Activated naive CD8-positive, alpha-beta T cell treated with anti-CD3 and anti-CD28 coated beads, Interleukin-2, amount 10 ng/mL, durations not matched to agents 7 days and 5 days (primary cell): ENCODE data around the gene EXT2. TPM values are rescaled to one million over a fixed set of nuclear protein-coding genes. Genes with fewer than 3 reads are reported as not detected.

Experiments used
- ATAC-seq: fragments of 150-1000 bp; cut with Tn5 transposase; one replicate; pipeline ENCODE4 v1.10.0; 2021; ENCODE audit warnings: low read depth, moderate library complexity
- POLR2A ChIA-PET: fragments of 350-600 bp; sonication (Branson Sonifier 250); formaldehyde crosslinking; loops from one replicate; lab custom pipeline; 2021; ENCODE audit warnings: antibody characterized with exemption; lab: Charles Lee
- DNase-seq: peaks from one replicate; pipeline ENCODE4 v3.0.0; 2021
- H3K27ac Mint-ChIP-seq: one replicate; pipeline ENCODE4 v1.8.0; 2022; ENCODE audit warnings: mild to moderate bottlenecking, mixed read lengths
- H3K27me3 Mint-ChIP-seq: one replicate; pipeline ENCODE4 v1.8.0; 2022; ENCODE audit warnings: mild to moderate bottlenecking, moderate library complexity, mixed read lengths
- H3K36me3 Mint-ChIP-seq: one replicate; pipeline ENCODE4 v1.8.0; 2021; ENCODE audit warnings: mild to moderate bottlenecking, mixed read lengths
- H3K4me1 Mint-ChIP-seq: one replicate; pipeline ENCODE4 v1.8.0; 2021; ENCODE audit warnings: mixed read lengths
- H3K4me3 Mint-ChIP-seq: one replicate; pipeline ENCODE4 v1.8.0; 2022; ENCODE audit warnings: mild to moderate bottlenecking, moderate library complexity, mixed read lengths
- H3K9me3 Mint-ChIP-seq: one replicate; pipeline ENCODE4 v1.8.0; 2021; ENCODE audit warnings: mixed read lengths
- total RNA-seq, 2 experiments: library from RNA; stranded (reverse); gene quantifications; one replicate each; pipeline ENCODE4 v1.2.3, GENCODE V29; 2021

Gene EXT2
- total RNA-seq, 2 experiments from 2014 or later: 26.3 to 28.8 TPM

DNA sequence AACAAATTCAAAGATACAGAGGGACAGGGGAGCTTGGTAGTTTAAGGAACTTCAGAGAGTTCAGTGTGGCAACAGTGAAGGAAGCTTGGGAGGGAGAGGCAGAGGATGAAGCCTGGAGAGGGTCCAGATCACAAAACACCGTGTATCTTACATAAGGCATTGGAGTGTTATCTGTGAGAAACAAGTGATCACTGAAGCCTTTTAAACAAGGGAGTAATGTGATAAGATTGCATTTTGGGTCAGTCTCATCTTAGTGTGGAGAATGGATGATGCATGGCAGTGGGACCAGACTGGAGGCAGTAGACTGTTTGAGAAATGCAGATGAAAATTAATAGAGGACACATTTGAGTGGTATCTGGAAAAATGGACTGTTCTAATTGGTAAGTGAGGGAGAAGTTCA is 79.4 kb downstream of the EXT2 start:
- no peaks in the 10 kb centered on the region for H3K9me3 Mint-ChIP-seq
- ATAC-seq: no peak
- no peak overlapping the region for H3K27ac Mint-ChIP-seq
- POLR2A ChIA-PET: no interaction called here
- DNase-seq: no peak
- peaks cover 4% of the 10 kb centered on the region for H3K4me1 Mint-ChIP-seq
- H3K36me3 Mint-ChIP-seq: peaks cover 3% of the 10 kb centered on the region
- H3K4me3 Mint-ChIP-seq: no peak overlapping the region
- H3K27me3 Mint-ChIP-seq: no peaks in the 10 kb centered on the region

DNA sequence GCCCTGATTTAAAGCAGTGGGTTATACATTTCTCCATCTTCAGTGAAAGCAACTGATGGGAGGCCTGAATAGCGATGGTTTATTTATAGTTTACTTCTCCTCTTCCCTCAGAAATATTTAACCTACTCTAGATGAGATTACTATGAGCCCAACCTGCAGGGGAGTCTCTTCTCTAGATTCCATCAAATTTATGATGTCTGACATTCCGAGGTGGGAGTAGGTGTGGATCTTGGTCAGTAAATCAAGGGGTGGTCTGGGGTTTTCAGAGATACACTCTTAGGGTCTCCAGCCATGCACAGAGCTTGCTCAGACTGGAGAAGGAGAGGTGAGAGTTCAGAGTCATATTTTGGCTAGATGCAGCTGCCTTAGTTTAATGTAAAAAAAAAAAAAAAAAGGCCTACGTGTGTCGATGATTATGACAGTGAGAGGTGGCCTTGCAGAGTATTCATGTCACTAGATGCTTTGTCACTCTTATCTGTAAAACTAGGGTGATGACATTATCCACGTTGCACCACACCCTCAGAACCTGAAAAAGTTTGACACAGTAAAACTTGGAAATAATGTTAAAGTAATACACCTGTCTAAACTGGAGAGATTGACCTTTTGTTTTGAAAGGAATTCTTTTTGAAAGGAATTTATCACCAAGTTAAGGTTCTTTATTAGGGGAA is 81.2 kb downstream of the EXT2 start:
- H3K4me1 Mint-ChIP-seq: peaks cover 4% of the 10 kb centered on the region
- DNase-seq: no peak
- H3K36me3 Mint-ChIP-seq: peaks cover 5% of the 10 kb centered on the region
- H3K27ac Mint-ChIP-seq: no peak overlapping the region
- ATAC-seq: no peak
- no peaks in the 10 kb centered on the region for H3K27me3 Mint-ChIP-seq
- no peaks in the 10 kb centered on the region for H3K9me3 Mint-ChIP-seq
- POLR2A ChIA-PET: no interaction called here
- H3K4me3 Mint-ChIP-seq: no peak overlapping the region

DNA sequence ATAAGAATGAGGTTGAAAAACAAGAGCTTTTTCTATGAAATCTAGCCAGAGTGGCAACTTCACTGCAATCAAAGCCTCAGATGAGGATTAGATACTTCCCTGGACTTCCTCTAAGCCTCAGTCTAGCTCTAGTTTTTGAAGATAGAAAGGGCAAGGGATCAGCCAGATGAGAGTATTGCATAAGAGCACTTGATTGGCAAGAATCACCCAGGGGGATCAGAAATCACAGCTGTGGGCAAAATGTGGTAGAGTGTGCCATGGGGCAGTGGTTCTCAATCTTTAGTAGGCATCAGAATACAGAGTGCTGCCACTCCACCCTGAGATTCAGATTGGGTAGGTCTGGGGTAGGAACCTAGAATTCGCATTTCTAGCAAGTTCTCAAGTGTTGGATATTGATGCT is 82.4 kb downstream of the EXT2 start:
- Mint-ChIP-seq H3K4me3 (no peak overlapping the region), H3K27ac (no peak overlapping the region), H3K36me3 (peaks cover 5% of the 10 kb centered on the region), H3K27me3 (no peaks in the 10 kb centered on the region), H3K4me1 (peaks cover 4% of the 10 kb centered on the region), H3K9me3 (no peaks in the 10 kb centered on the region)
- DNase-seq: no peak
- POLR2A ChIA-PET: no interaction called here
- no peak for ATAC-seq

DNA sequence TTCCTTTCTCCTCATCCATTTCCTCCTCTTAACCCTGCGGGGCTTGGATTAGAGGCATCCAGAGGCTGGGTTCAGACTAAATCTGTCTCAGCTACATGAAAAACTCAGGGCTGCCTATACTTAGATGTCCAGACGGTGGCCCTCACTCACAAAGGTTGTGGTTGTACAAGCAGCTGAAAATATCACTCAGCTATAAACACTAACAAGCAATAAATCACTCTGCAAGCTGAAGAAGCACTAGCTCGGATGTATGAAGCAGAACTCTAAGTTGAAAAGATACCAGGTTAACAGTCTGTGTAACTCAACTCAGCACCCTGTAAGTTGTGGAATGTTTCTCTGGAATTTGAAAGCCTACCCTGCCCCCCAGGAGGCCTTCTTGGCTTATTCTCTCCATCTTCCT is 82.9 kb downstream of the EXT2 start:
- ATAC-seq: no peak
- H3K36me3 Mint-ChIP-seq: peaks cover 4% of the 10 kb centered on the region
- H3K4me3 Mint-ChIP-seq: no peak overlapping the region
- POLR2A ChIA-PET: no interaction called here
- H3K4me1 Mint-ChIP-seq: peaks cover 4% of the 10 kb centered on the region
- H3K27ac Mint-ChIP-seq: no peak overlapping the region
- no peak for DNase-seq
- no peaks in the 10 kb centered on the region for H3K9me3 Mint-ChIP-seq
- H3K27me3 Mint-ChIP-seq: no peaks in the 10 kb centered on the region

DNA sequence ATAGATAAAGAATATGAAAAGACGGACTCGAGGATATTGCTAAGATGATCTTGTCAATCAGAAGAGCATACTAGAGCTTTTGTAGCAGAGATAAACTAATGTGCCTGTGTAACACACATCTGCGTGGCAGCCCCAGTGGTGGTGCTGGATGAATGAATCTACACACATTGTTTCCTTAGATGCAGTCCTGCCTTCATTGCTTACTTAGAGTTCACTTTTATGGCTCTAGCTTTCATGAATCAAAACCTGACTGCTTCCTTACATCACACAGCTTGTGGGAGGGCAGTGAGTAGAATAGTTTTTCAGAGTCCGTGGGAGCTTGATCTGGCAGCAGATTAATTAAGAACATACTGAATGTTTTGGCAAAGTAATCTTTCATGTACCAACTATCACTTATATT is 83.7 kb downstream of the EXT2 start:
- POLR2A ChIA-PET: interaction anchor here (0.6 kb wide), 1 partner anchor 356 kb away, joined by 3 read pairs; no protein-coding TSS in a partner anchor
- H3K9me3 Mint-ChIP-seq: no peaks in the 10 kb centered on the region
- H3K36me3 Mint-ChIP-seq: peaks cover 4% of the 10 kb centered on the region
- DNase-seq: no peak
- peaks cover 4% of the 10 kb centered on the region for H3K4me1 Mint-ChIP-seq
- no peak overlapping the region for H3K4me3 Mint-ChIP-seq
- no peaks in the 10 kb centered on the region for H3K27me3 Mint-ChIP-seq
- ATAC-seq: no peak
- H3K27ac Mint-ChIP-seq: no peak overlapping the region

DNA sequence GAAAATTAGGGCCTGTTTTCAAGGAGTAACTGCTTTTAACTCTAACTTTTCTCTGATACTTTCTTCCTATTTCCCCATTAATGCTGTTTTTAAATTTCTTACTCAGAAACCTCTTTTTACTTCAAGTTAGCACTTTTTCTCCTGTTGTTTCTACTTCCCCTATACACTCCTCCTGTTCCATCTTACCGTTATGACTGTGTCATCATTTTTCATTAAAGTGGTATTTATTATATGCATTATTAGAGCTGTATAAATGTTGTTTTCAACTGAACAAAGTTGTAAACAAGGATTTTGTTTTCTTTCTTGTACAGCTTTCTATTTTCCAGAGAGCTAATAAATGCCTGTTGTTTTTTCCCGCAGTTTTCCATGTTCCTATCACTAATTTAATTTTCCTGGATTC is 84.6 kb downstream of the EXT2 start:
- ATAC-seq (no peak), DNase-seq (no peak)
- peaks cover 4% of the 10 kb centered on the region for H3K36me3 Mint-ChIP-seq
- POLR2A ChIA-PET: no interaction called here
- H3K27me3 Mint-ChIP-seq: no peaks in the 10 kb centered on the region
- H3K27ac Mint-ChIP-seq: no peak overlapping the region
- H3K4me3 Mint-ChIP-seq: no peak overlapping the region
- H3K4me1 Mint-ChIP-seq: peaks cover 4% of the 10 kb centered on the region
- no peaks in the 10 kb centered on the region for H3K9me3 Mint-ChIP-seq

DNA sequence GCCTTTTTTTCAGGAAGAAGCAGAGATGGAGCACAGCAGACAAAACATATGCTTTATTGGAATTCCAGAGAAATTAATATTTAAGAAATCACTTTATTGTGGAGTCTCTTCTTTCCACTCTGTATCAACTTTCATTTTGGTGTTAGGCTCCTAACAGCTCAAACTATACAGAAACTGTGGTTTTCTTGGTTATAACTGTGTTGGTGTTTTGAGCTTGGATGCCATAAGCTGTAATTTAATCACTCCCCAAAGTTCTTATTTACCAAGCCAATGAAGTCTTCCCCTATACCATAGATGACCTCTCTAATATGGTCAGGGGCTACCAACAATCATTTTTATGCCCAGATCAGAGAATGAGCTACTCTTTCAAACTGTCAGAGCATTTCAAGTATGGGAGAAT is 90.0 kb downstream of the EXT2 start:
- no peak overlapping the region for H3K4me3 Mint-ChIP-seq
- H3K27me3 Mint-ChIP-seq: no peaks in the 10 kb centered on the region
- H3K36me3 Mint-ChIP-seq: peaks cover 31% of the 10 kb centered on the region
- no peak for DNase-seq
- peaks cover 17% of the 10 kb centered on the region for H3K9me3 Mint-ChIP-seq
- peaks cover 3% of the 10 kb centered on the region for H3K4me1 Mint-ChIP-seq
- POLR2A ChIA-PET: no interaction called here
- no peak for ATAC-seq
- no peak overlapping the region for H3K27ac Mint-ChIP-seq

DNA sequence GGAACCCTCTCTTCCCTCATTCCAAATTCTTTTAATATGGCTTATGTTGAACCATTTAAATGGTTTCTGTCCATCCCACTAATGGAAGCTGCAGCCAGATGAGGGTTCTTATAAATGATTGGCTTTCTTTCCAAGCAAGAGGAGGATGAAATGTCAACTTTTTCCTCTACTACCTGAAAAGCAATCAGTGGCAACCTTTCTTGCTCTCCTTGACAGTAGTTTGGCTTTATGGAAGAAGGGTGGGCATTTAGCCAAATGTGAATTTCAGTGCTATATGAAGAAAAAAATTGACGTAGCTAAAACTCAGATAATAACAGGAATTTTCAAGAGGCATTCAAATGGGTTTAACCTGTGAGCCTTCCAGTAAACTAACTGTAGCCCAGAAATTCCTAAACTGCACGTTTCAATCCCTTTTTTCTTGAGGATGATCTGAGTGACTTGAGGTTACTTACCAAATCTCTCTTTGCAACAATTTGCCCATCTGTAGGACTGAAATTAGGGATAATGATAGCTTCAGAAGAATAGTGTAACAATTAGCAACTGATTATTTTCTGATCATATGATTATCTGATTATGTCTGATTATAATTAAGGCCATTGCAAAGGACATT is 90.9 kb downstream of the EXT2 start:
- Mint-ChIP-seq H3K36me3 (peaks cover 33% of the 10 kb centered on the region), H3K4me1 (peaks cover 3% of the 10 kb centered on the region), H3K27ac (no peak overlapping the region), H3K27me3 (no peaks in the 10 kb centered on the region), H3K4me3 (no peak overlapping the region), H3K9me3 (peaks cover 17% of the 10 kb centered on the region)
- no peak for DNase-seq
- no peak for ATAC-seq
- POLR2A ChIA-PET: no interaction called here

DNA sequence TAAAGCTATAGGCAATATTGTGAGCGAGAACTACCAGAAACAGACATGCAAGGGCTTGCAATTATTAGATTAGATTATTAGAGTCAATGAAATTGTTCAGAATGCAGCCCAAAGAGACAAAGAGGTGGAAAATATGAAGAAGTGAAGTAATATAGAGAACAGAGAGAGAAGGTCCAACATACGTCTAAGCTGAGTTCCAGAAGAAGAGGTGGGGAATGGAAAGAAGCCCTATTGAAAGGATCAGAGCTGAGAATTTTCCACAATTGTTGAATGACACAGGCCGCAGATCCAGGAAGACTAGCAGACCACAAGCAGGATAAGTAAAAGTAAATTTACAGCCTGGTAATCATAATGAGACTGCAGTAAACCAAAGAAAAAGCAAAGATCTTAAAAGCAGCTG is 93.2 kb downstream of the EXT2 start:
- peaks cover 3% of the 10 kb centered on the region for H3K4me1 Mint-ChIP-seq
- DNase-seq (no peak), ATAC-seq (no peak)
- H3K27ac Mint-ChIP-seq: no peak overlapping the region
- H3K27me3 Mint-ChIP-seq: no peaks in the 10 kb centered on the region
- H3K4me3 Mint-ChIP-seq: no peak overlapping the region
- H3K36me3 Mint-ChIP-seq: peaks cover 38% of the 10 kb centered on the region
- POLR2A ChIA-PET: no interaction called here
- H3K9me3 Mint-ChIP-seq: peaks cover 17% of the 10 kb centered on the region

DNA sequence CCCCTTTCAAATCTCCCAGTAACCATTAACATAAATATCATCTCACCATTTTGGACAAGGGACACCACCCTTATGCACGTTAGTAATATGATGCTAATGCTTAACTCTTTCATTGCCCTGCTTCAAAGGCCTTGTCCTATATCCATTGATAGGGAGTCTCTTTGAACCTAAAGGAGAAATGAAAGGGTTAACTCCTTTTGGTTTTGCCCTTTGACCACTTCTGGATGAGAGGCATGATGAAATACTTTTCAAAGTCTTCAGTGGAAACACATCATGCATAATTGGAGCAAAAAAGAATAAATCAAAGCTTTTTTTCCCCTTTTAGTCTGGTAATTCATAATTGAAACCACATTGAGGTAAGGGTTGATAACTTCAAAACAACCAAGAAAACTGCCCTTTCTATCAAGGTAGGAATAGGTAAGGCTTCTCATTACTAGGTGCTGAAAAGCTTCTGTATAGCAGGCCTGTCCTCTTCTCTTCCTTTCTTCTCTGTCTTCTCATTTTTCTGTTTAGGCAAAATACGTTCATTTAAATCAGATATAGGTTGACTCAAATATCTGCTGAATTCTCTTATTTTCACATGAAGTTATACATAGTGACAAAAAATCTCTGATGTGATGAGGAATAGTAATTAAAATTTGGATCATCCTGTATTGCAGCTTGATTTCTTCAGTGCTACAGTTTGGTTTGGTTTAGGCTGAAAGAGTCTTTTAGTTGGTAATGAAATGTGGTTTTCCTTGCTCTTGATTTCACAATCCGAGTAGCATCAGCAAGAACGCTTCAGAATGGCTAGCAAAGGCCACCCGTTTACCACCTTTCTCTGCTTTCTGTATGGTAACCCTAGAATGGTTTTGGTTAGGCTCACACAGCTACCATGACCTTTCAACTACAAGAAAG is 94.8 kb downstream of the EXT2 start:
- ATAC-seq: no peak
- peaks cover 17% of the 10 kb centered on the region for H3K9me3 Mint-ChIP-seq
- H3K27ac Mint-ChIP-seq: no peak overlapping the region
- no peak overlapping the region for H3K4me3 Mint-ChIP-seq
- H3K27me3 Mint-ChIP-seq: no peaks in the 10 kb centered on the region
- H3K4me1 Mint-ChIP-seq: peaks cover 3% of the 10 kb centered on the region
- no peak for DNase-seq
- POLR2A ChIA-PET: no interaction called here
- H3K36me3 Mint-ChIP-seq: peaks cover 39% of the 10 kb centered on the region

DNA sequence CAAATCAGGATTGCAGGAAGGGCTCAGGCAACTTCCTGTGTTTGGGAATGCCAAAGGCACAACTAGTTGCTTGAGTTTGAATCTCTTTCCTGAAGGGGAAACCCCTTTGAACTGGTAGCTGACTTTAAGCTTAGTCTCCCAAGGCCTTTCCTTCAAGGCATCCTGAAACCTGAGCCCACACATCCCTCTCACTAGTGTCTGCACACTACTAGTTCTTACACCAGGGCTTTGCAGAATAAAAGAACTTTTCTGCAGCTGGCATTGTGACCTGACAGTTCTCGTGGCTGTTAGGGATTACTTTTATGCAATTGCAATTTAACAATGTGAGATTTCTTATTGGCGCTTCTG is 95.4 kb downstream of the EXT2 start:
- DNase-seq (no peak), ATAC-seq (no peak)
- H3K4me1 Mint-ChIP-seq: peaks cover 1% of the 10 kb centered on the region
- H3K9me3 Mint-ChIP-seq: peaks cover 17% of the 10 kb centered on the region
- H3K27me3 Mint-ChIP-seq: no peaks in the 10 kb centered on the region
- peaks cover 37% of the 10 kb centered on the region for H3K36me3 Mint-ChIP-seq
- no peak overlapping the region for H3K27ac Mint-ChIP-seq
- H3K4me3 Mint-ChIP-seq: no peak overlapping the region
- POLR2A ChIA-PET: no interaction called here

DNA sequence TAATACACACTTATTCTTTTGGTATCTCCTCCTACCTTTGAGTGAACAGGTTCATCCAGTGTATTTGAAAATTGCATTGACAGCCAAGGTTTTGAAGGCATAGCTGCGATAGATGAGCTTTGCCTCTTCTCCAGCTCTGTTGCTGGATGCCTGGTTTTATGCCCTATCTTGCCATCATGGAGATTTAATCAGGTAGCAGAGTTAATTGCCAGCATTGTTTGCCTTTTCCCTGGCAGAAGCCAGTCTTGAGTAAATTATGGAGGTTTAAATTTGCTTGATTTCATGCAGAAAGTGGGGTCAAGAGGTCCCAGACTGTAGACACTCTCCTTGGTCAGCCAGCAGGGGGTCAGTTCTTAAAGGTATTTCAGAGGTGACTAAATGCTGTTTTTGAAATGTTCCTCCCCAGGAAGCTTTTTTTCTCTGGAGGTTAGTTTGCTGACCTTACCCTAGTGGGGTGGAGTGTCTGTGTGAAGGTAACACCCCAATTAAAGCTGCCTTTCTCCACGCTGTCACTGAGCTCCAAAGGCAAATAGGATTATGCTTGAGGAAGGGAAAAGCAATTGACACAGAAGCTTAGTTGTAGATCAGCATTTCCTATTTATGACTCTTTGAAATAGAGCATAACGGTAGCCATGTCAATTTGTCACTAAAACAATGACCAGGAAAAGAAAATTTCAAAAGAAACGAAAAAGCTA is 96.0 kb downstream of the EXT2 start:
- H3K27ac Mint-ChIP-seq: no peak overlapping the region
- POLR2A ChIA-PET: no interaction called here
- DNase-seq (no peak), ATAC-seq (no peak)
- H3K27me3 Mint-ChIP-seq: no peaks in the 10 kb centered on the region
- H3K36me3 Mint-ChIP-seq: peaks cover 40% of the 10 kb centered on the region
- H3K4me1 Mint-ChIP-seq: peaks cover 1% of the 10 kb centered on the region
- peaks cover 18% of the 10 kb centered on the region for H3K9me3 Mint-ChIP-seq
- H3K4me3 Mint-ChIP-seq: no peak overlapping the region

DNA sequence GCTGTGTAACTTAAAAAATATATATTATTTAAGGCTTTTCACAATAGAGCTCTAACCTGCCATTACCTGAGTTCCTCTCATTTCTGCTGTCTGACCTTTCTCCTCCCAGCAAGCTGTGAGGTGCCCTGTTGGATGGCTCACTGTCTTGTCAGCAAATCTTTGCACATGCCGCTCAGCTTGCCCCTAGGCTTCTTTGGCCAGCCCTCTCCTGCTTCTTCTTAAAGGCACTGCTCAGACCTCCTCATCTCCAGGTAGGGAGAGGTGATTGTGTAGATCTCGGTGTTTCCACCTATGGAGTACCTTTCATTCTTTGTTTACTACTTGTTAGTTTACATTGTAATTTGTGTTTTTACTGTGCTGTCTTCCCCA is 96.5 kb downstream of the EXT2 start:
- Mint-ChIP-seq H3K4me1 (peaks cover 1% of the 10 kb centered on the region), H3K4me3 (no peak overlapping the region), H3K27me3 (no peaks in the 10 kb centered on the region), H3K9me3 (peaks cover 18% of the 10 kb centered on the region), H3K36me3 (peaks cover 41% of the 10 kb centered on the region), H3K27ac (no peak overlapping the region)
- no peak for ATAC-seq
- POLR2A ChIA-PET: no interaction called here
- DNase-seq: no peak
